ENCODE data around the gene ANKRD33B.

- TF ChIP-seq CTCF (conservative IDR thresholded peaks at IDR 0.05; ENCODE audit: low read depth, low read length) (no peak), EZH2phosphoT487 (IDR thresholded peaks at IDR 0.05; ENCODE audit: borderline replicate concordance, low read length) (no peak), EZH2 (IDR thresholded peaks at IDR 0.05; ENCODE audit: low read length, unreplicated experiment) (no peak)
Observed at GRCh38 chr5:10593531-10594181, 29.8 kb downstream of the ANKRD33B start.

Measured in PC-3 (cell line).